HG02610 (cell line): ENCODE measurements around the gene TMTC2.

Experiments used
- ATAC-seq: cut with Tn5 transposase; IDR thresholded peaks from one replicate; pipeline ENCODE4 v1.9.1; 2021; ENCODE audit warnings: mild to moderate bottlenecking, moderate library complexity; ENCODE audit not compliant: unreplicated experiment

TMTC2 gene

DNA sequence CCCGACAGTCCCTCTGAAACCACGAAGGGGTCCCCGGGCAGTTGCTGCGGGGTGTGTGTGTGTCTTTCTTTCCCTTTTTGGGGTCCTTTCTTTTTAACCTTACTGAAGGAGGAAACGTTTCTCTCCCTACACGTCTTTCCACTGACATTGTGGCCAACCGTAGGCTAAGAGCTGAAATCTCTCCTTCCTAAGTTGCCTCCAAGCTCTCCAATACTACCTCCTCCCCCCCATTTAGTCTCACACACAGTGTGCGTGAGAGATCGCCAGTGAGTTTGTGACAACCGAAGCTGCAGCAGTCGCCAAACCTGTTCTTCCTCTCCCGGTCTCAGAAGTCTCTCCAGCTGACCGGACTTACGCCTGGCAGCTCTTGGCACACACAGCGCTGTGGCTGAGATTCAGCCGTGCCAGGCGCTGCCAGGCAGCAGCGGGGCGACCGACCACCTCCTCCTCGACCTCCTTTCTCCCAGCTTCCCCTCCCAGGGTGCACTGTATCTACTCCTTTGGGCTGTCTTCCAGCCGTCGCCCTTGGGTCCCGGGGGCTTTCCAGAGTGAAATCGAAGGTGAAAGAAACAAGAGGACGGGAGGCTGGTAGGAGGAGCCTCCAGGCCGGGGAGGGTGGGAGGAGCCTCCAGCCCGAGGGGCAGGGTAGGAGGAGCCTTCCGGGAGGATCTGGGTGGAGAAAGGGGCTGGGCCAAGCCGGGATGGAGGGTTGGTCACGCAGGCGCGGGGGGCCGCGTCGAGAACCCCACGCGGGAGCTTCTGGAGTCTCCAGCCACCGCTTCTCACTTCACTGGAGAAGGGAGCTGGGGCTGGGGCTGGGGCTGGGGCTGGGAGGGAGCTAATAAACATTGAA is at the start of gene TMTC2:
TMTC2 (plus strand) TSS at position 739 of the 853 bp plus-strand sequence.
- peak; percentile 95 for ATAC-seq

DNA sequence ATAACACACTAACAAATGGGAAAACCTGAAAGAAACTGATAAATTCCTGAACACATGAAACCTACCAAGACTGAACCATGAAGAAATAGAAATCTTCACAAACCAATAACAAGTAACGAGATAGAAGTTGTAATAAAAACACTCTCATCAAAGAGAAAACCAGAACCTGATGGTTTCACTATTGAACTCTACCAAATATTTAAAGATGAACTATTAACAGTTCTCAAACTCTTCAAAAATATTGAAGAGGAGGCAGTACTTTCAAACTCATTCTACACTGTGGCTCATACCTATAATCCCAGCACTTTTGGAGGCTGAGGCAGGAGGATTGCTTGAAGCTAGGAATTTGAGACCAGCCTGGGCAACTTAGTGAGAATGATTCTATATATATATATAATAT is 48.4 kb upstream of the TMTC2 start:
- no peak for ATAC-seq

DNA sequence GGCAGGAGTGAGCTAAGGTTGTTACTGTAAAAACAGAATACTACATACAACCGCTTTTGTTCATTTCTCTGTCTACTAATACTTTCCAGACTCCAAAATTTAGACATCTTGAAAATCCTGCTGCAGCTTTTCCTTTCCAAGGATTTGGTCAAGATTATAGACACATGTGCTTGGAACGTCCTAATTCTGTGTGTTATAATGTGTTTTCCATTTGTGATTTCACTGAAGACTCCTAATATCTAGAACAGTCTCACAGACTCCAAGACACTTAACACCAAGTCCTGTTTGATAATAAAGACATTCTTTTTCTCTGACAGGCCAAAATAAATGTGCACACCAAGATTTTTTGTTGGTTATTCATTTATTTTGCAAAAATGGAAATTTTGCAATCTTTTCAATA is 41.8 kb upstream of the TMTC2 start:
- ATAC-seq = no peak

DNA sequence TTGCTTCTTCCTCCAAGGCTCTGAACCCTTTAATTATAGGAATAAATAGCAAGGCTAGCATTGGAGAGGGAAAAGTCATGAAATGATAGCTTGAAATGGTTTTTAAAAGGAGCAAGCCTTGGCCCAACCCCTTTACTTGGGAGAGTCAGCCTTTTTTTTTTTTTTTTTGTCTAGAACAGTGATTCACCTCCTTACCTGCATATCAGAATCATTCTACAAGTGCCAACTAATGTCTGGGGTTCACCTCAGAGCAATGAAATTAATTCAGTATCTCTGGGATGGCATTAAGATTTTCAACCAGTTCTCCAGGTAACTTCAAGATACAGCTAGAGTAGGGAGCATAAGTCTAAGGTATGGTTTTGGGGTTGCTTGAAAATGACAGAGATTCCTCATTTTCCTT is 41.3 kb upstream of the TMTC2 start:
- no peak for ATAC-seq

DNA sequence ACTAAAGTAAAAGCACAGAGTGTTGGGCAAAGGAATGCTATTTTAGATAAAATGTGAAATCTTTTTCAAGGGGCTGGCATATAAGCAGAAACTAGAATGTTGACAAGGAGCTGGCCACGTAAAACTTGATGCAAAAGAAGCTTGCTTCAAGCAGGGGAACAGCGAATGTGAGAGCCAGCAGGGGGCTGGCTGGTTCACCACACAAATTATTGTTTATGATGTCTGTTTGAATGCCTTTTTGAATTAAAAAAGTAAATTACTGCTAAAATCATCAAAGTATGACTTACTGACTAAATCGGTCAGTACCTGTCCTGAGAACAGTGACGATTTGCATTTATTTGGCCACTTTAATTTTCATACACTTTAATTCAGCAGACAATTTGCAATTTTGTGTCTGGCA is 38.9 kb upstream of the TMTC2 start:
- no peak for ATAC-seq

DNA sequence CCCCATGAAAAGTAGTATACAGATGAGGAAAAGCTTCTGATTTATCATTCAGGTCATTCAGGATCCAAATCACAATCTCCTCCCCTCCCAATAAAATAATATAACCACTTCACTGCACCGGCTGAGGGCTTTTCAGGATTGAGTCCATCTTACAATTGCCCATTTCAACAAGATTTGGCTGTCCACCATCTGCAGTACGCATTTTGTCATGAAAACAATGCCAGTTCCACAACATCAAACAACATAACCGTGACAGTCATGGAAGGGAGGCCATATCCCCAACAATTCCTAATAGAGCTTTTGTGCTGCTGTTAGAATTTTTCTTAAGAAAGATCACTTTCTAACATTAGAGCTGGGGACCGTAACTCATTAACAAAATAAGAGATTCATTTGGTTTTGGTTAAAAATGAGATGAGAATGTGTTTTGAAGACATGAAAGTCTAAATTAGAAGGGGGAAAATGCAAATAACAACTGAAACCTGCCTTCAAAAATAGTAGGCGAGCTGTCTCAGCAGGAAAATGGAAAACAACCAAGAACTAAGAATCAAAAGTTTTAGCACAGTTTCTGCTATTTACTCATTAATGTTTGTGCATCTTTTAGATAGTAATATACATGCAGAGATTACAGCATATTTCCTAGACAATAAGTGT is 38.3 kb upstream of the TMTC2 start:
- no peak for ATAC-seq

DNA sequence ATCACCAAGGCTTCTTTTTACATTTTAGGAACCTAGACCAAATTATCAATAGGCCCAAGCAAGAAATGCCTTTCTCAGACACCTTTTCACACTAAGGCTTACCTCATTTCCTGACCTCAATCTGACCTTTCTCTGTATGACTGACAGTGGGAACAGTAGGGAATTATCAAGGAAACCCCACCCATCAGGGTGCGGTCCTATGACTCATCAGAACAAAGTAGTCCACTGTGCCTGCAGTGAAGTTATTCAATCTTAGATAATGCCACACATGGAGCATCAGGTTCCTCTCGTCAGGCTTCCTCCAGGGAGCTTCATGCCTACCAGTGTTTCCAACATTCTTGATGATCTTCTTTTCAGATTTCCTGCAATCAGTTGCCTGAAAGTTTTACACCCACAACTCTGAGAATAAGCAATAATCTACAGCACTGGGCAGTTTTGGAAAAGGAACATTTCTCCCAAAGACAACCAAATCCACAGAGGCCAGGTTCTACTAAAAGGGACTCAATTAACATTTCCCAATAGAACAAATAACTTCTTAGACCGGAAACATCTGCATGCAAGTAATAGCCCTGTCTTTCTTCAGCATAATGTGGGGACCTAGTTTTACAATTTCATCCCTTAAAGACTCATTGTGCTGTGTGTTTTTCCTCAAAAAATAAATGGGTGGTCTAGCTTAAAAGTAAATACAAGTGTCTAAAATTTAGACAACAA is 35.9 kb upstream of the TMTC2 start:
- peak; percentile 97 for ATAC-seq

DNA sequence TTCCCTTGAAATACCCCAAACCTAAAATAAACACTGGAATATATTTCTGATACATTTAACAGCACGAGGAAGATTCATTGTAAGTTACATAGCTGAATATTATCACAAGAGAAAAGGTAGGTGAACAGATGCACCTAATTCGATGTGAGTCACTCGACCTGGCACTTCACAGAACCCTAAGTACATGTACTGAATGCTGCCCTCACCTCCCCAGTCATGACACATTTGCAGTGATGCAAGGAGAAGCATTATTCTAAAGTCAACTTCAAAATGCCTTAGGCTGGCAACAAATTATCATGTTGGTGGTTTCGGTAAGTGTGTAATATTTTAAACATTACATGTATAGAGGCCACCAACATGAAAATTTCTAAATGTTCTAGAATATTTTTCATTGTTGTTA is 35.2 kb upstream of the TMTC2 start:
- ATAC-seq = no peak

DNA sequence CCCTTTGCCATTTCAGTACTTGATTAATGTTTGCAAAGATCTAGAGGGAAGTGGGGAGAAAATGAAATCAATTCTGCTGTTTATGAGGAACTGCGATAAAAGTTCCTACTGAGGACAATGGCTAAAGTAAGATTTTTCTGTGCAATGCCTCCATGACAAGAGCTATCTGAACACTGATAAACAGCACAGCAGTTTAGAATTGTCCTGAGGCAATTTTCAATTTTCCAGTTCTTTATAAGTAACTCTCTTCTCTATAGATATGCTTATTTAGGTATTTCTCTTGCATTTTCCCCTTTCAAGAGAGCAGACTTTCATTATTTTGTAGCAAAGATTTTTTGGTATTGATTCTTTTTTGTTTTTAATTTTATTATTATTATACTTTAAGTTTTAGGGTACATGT is 34.6 kb upstream of the TMTC2 start:
- no peak for ATAC-seq

DNA sequence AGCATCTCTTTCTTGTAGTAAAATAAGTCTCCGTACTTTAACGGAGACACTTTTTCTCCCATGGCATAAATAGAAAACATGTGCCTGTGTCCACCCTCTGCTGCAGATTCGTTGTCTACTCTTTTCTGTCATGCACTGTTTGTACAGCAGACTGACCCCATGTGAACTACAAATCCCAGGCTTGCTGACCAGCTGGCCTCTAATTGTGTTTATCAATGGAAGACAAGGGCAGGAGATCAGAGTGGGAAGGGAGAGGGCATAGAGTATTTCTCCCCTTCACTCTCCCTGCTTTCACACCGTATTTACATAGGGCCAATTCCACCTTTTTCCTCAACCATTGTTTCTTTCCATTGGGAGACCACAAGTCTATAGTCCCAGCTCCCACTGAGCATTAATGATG is 31.0 kb upstream of the TMTC2 start:
- no peak for ATAC-seq

DNA sequence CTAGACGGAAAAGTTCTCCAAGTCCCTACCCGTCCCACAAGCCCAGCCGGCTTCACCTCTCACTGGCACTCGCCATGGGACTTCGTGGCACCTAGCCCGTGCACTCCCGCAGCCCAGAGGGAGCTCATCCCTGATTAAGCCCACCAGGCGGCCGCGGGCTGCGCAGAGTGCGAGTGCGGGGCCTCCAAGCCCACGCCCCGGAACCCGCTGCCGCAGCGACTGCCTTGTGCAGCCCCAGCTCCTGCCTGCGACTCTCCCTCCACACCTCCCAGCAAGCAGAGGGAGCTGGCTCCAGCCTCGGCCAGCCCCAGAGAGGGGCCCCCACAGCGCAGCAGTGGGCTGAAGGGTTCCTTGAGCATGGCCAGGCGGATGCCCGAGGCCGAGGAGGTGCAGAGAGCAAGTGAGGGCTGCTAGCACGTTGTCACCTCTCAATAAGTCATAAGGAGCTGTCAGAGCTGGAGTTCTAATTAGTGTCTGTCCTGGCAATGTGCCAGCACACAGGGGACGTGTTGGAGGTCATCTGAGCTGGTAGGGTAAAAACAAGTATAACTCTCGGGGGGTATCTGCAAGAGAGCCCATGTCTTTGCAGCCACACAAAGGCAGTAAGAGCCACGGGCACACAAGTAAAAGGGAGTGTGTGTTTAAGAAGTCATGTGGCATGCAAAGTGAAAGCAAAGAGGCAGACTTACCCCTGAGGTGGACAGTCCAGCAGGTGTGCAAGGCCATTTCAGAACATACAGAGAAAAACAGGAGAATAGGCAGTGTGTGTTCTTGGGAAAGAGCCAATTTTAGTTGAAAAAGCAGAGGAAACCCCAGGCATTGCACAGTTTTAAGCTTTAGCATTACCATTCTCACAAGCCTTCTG is 27.1 kb upstream of the TMTC2 start:
- no peak for ATAC-seq

DNA sequence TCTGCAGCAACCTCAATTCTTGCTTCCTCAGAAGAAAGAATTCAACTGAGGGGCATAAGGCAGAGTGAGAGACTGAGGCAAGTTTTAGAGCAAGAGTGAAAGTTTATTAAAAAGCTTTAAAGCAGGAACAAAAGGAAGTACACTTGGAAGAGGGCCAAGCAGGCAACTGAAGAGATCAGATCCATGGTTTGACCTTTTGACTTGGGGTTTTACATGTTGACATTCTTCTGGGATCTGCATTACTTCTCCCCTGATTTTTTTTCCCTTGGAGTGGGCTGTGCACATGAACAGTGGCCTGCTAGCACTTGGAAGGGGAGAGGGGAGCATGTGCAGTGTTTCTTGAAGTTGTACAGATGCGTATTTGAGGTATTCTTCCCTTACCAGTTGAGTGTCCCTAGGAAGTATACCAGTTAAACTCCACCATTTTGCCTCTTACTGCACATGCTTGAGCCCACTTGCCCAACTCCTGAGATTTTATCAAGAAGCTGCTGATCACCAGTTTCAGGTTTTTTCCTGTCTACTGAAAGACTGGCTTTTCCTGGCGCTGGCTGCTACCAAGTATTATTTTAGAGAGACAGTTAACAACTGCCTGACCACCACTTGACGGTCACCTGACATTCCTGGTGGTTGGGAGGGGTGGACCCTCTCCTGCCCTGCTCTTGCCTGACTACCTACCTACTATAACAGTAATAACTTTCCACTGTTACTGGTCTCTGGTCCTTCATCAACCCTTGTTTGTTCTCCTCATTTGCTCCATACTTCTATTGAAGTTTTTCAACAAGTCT is 26.0 kb upstream of the TMTC2 start:
- ATAC-seq = no peak

DNA sequence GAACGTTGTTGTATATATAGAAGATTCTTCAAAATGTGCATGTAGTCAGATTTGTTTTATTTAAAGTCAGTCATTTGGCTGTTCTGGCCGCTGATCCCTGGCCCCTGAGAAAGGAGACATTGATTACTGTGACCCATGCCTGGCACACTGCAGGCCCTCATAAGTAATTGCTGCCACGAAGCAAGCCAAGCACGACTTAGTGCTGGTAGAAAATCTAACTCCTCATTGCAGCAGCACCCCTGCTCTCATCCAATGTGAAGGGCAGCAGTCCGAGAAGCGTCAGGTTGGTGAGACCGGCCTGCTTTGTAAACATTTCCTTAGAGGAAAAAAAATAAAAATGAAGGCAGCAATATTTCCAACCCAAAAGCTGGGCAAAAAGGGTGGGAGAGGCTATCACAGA is 22.8 kb upstream of the TMTC2 start:
- ATAC-seq = no peak

DNA sequence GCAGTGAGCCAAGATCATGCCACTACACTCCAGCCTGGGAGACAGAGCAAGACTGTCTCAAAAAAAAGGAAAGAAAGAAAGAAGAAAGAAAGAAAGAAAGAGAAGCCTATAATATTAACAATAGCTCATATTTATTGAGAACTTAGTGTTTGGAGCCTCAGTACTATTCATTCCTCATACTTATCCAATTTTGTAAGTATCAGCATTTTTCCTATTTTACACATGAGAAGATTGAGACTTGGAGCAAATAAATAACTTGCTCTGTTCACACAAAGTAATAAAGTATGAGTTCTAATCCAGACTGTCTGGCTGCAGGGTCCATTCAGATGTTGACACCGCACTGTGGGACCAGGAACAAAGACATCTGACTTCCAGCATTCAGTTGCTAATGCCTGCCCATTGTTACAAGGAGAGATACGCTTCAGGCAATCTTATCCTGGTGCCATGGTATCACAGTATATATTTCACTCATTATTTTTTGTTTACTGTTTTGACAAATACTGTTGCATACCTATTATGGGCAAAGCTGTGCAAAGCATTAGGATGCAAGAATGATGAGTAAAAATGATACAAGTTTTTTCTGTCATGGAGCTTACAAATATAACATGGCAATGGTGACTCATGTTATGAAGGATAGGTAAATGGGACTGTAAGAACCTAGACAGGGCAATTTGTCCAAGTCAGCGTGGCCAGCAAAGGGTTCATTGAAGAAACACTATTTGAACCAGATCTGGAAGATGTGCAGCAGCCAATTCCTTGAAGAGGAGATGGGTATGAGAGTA is 21.4 kb upstream of the TMTC2 start:
- ATAC-seq = no peak

DNA sequence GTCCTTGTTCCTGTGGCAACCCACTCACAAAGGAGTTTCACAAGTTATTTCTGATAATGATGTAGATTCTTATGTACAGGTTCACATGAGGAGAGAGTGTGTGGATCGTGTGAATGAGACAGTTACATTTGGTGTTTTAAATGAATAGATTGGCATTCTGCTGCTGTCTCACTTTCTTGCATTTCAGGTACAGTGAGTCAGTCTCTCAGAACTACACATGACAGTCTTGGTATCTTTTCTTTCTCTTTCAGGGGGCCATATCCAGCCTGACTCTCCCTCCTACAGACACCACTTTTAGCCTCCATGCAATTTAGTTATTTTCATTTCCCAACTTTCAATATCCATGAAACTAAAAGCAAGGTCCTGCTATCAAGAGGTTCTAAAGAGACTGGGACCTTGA is 19.9 kb upstream of the TMTC2 start:
- ATAC-seq = no peak

DNA sequence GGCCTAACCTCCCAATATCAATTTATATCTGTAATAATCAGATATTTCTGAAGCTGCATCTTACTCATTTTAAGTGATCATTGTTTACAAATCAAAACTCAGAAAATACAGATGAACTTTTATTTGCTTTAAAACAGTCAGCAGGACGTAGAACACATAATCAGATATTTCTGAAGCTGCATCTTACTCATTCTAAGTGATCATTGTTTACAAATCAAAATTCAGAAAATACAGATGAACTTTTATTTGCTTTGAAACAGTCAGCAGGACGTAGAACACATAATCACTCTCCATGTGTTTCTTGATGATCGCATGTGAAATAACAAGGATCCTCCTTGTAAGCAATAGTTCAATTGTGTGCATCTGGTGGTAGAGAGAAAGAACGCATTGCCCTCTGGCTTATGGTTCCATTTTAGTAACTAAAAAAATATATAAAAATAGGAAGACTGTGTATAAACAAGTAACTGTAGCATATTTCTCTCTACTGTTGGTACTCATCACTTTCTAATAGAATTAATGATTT is 15.0 kb upstream of the TMTC2 start:
- no peak for ATAC-seq

DNA sequence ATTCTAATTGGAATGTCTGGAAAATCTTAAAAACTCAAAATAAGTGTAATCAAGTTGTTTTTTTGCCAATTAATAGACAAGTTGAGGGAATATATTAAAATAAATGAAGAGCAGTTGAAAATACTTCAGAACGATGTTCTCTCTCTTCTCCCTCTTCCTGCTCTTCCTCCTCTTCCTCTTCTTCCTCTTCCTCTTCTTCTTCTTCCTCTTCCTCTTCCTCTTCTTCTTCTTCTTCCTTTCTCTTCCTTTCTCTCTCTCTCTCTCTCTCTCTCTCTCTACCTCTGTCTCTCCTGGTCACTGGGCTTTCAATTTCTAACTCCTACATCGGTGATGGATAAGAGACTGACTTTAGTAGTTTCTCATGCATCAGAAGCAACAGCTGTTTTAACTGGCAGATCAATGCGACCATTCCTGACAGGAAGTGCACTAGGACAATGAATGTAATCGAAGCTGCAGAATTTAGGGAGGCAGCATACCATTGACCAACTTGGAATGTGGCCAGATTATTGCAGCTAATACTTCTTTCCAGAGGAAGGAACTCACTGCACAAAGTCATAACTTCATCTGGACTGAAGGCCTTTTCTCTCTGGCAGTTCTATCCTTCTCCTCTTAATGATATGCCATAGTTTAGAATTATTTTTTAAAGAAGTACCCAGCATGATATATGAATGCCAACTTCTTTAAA is 13.8 kb upstream of the TMTC2 start:
- ATAC-seq = no peak

DNA sequence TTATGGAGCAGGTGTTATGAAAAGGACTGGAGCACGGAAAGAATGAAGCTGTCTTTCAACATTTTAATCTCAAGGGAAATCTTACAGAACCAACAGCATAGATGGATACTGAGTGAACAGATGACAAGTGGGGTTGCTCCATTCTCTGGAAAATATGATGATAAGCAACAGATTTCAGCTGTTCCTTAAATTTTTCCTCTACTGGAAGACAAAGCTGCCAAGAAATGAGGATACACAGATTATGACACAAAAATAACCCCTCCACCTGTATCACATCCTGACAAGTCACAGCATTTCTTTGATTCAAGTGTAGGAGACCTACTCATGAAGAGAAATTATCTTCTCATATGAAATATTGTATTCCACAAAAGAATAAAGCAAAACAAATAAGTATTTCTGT is 13.0 kb upstream of the TMTC2 start:
- no peak for ATAC-seq

DNA sequence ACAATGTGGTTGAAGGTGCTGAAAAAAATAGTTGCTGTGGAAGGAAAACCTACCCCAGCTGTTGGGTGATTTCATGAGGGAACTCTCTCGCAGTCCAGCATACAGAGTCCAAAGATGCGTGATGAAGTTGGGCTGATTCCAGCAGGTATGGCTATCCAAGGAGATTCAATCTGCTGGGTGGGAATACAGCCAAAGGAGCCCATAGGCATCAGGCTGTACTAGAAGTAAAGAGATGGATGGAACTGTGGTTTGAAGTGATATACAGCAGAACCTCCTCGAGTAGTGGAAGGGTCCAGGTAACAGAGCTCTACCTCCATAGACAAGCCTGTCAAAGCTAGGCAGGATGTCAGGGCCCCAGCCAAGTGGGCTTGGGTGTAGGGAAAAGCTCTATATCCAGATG is 11.5 kb upstream of the TMTC2 start:
- no peak for ATAC-seq
